ENCODE measurements around the gene KCNN3. TPM values are rescaled to one million over a fixed set of nuclear protein-coding genes. Genes with fewer than 3 reads are reported as not detected.

The KCNN3 gene
- total and polyA plus RNA-seq, 2 donors (not counting 1 experiment from before 2014, with no cell fraction given): 0.17 to 0.82 TPM

GRCh38 chr1:154746622-154747299, 123.3 kb downstream of the KCNN3 start:
- TF ChIP-seq CTCF (IDR thresholded peaks at IDR 0.05): no peak
- no peak for TF ChIP-seq EZH2 (IDR thresholded peaks at IDR 0.05; ENCODE audit: borderline replicate concordance, insufficient read depth, low read depth, low read length, poor library complexity, severe bottlenecking)
- H3K4me3 Mint-ChIP-seq: no peak overlapping the region
- no peak overlapping the region for H3K4me2 ChIP-seq (replicated peaks; ENCODE audit: low read depth, low read length, poor library complexity, severe bottlenecking)
- no peaks in the 10 kb centered on the region for H3K36me3 ChIP-seq (replicated peaks in 1 of 2; ENCODE audit: control extremely low read depth in 1 of 2, control insufficient read depth in 1 of 2, extremely low read depth in 1 of 2, insufficient read depth in 2 of 2, low read length in 1 of 2)
- no peak for ATAC-seq (ENCODE audit: low read depth)
- ChIA-PET CTCF (interaction anchor here (1.0 to 2.8 kb wide), 2 partner anchors 14 to 267 kb away, joined by 3 to 8 read pairs; no protein-coding TSS in a partner anchor), POLR2A (interaction anchor here (0.6 kb wide), 1 partner anchor 756 kb away, joined by 4 read pairs; the partner anchor contains the start of gene RPS27)
- peaks cover 0 to 32% (median 6%) of the 10 kb centered on the region in 4 experiments for H3K27me3 ChIP-seq (replicated peaks in 1 of 4; ENCODE audit: control extremely low read depth in 1 of 4, control insufficient read depth in 3 of 4, insufficient read depth in 4 of 4, low read length in 3 of 4)
- 95% methylated on average over 5 of the region's 6 CpGs for WGBS (ENCODE audit: insufficient coverage)
- H4K20me1 ChIP-seq (ENCODE audit: control insufficient read depth, insufficient read depth, low read length, poor library complexity, severe bottlenecking): no peaks in the 10 kb centered on the region
- no peak overlapping the region for H3K4me3 ChIP-seq (ENCODE audit: control extremely low read depth in 1 of 5, extremely low read depth in 1 of 5, insufficient read depth in 1 of 5, low read depth in 2 of 5, low read length in 4 of 5)
- peaks cover 64% of the 10 kb centered on the region for H3K27me3 Mint-ChIP-seq
- intact Hi-C loops (cut with micrococcal nuclease): no loop called here
- peaks cover 13% of the 10 kb centered on the region for H3K4me1 Mint-ChIP-seq
- no peaks in the 10 kb centered on the region for H3K79me2 ChIP-seq (ENCODE audit: control insufficient read depth, insufficient read depth, low read length)
- no peak for DNase-seq
- H3K9ac ChIP-seq (ENCODE audit: low read length): no peak overlapping the region
- H3K4me1 ChIP-seq (ENCODE audit: control insufficient read depth in 2 of 2, insufficient read depth in 2 of 2, low read length in 2 of 2): peaks cover 14 to 18% of the 10 kb centered on the region in 2 donors
- H3K9me3 ChIP-seq (ENCODE audit: control extremely low read depth in 1 of 3, control insufficient read depth in 2 of 3, insufficient read depth in 1 of 3, low read length in 2 of 3): no peaks in the 10 kb centered on the region
- H3K9me3 Mint-ChIP-seq (ENCODE audit: insufficient read depth): no peaks in the 10 kb centered on the region
- H3K27ac ChIP-seq (ENCODE audit: low read length in 2 of 2): no peak overlapping the region
- H2AFZ ChIP-seq (ENCODE audit: insufficient read depth, low read depth, low read length, poor library complexity, severe bottlenecking): no peak overlapping the region
- no peak overlapping the region for H3K27ac Mint-ChIP-seq

- H3K9ac ChIP-seq (ENCODE audit: low read length): no peak overlapping the region
- H3K4me3 ChIP-seq (ENCODE audit: control extremely low read depth in 1 of 5, extremely low read depth in 1 of 5, insufficient read depth in 1 of 5, low read depth in 2 of 5, low read length in 4 of 5): no peak overlapping the region
- peaks cover 14 to 18% of the 10 kb centered on the region in 2 donors for H3K4me1 ChIP-seq (ENCODE audit: control insufficient read depth in 2 of 2, insufficient read depth in 2 of 2, low read length in 2 of 2)
- TF ChIP-seq CTCF (IDR thresholded peaks at IDR 0.05) (no peak), EZH2 (IDR thresholded peaks at IDR 0.05; ENCODE audit: borderline replicate concordance, insufficient read depth, low read depth, low read length, poor library complexity, severe bottlenecking) (no peak)
- no peak overlapping the region for H3K4me3 Mint-ChIP-seq
- ATAC-seq (ENCODE audit: low read depth) (no peak), DNase-seq (no peak)
- H3K4me2 ChIP-seq (replicated peaks; ENCODE audit: low read depth, low read length, poor library complexity, severe bottlenecking): no peak overlapping the region
- peaks cover 13% of the 10 kb centered on the region for H3K4me1 Mint-ChIP-seq
- no peaks in the 10 kb centered on the region for H3K9me3 ChIP-seq (ENCODE audit: control extremely low read depth in 1 of 3, control insufficient read depth in 2 of 3, insufficient read depth in 1 of 3, low read length in 2 of 3)
- no peaks in the 10 kb centered on the region for H3K9me3 Mint-ChIP-seq (ENCODE audit: insufficient read depth)
- H3K27me3 ChIP-seq (replicated peaks in 1 of 4; ENCODE audit: control extremely low read depth in 1 of 4, control insufficient read depth in 3 of 4, insufficient read depth in 4 of 4, low read length in 3 of 4): peaks cover 0 to 32% (median 6%) of the 10 kb centered on the region in 4 experiments
- no peaks in the 10 kb centered on the region for H3K79me2 ChIP-seq (ENCODE audit: control insufficient read depth, insufficient read depth, low read length)
- WGBS (ENCODE audit: insufficient coverage): 91% methylated on average over 11 of the region's 12 CpGs
- ChIA-PET POLR2A (no interaction called here), CTCF (no interaction called here)
- no peaks in the 10 kb centered on the region for H4K20me1 ChIP-seq (ENCODE audit: control insufficient read depth, insufficient read depth, low read length, poor library complexity, severe bottlenecking)
- intact Hi-C loops (cut with micrococcal nuclease): no loop called here
- H2AFZ ChIP-seq (ENCODE audit: insufficient read depth, low read depth, low read length, poor library complexity, severe bottlenecking): no peak overlapping the region
- H3K27ac ChIP-seq (ENCODE audit: low read length in 2 of 2): no peak overlapping the region
- no peak overlapping the region for H3K27ac Mint-ChIP-seq
- peaks cover 64% of the 10 kb centered on the region for H3K27me3 Mint-ChIP-seq
- H3K36me3 ChIP-seq (replicated peaks in 1 of 2; ENCODE audit: control extremely low read depth in 1 of 2, control insufficient read depth in 1 of 2, extremely low read depth in 1 of 2, insufficient read depth in 2 of 2, low read length in 1 of 2): no peaks in the 10 kb centered on the region
Measured at GRCh38 chr1:154745750-154746425, 124.2 kb downstream of the KCNN3 start.

Data from B cell (primary cell).